A673 (cell line): ENCODE measurements around the gene MLNR. TPM values are rescaled to one million over a fixed set of nuclear protein-coding genes. Genes with fewer than 3 reads are reported as not detected.
A peak's percentile ranks its signal among the peaks of the same experiment; 100 is the strongest.

ENCODE experiments used
- Bru-seq: library from RNA; stranded (reverse); fragments of 400-500 nt; gene quantifications from one replicate; lab custom pipeline; 2021; lab: Mats Ljungman, UMichigan
- BruChase-seq, 2 experiments: library from RNA; stranded (reverse); fragments of 400-500 nt; gene quantifications; one replicate each; lab custom pipeline; 2021; lab: Mats Ljungman, UMichigan
- BruUV-seq: library from RNA; stranded (reverse); fragments of 400-500 nt; replicated peaks from 2 replicates; lab custom pipeline; 2021; lab: Mats Ljungman, UMichigan
- CTCF ChIA-PET: fragments of 300-600 bp; sonication (Branson Sonifier 250); formaldehyde crosslinking; loops from one replicate; lab custom pipeline; 2022; ENCODE audit warnings: antibody characterized with exemption; lab: Charles Lee
- POLR2A ChIA-PET: fragments of 300-600 bp; sonication (Branson Sonifier 250); formaldehyde crosslinking; loops from one replicate; lab custom pipeline; 2022; ENCODE audit warnings: antibody characterized with exemption; ENCODE audit not compliant: low non-redundant PET; lab: Charles Lee
- DNase-seq: peaks from one replicate; pipeline ENCODE4 v3.0.0-alpha.2; 2015; ENCODE audit warnings: low spot score
- H3K27ac ChIP-seq: fragments of 200-600 bp; sonication (generic); 2 replicates; pipeline ENCODE4 v1.5.1; 2016; ENCODE audit warnings: mixed run types, low read depth, mild to moderate bottlenecking, mixed read lengths, antibody characterized with exemption, low read length; ENCODE audit not compliant: poor library complexity, severe bottlenecking
- H3K27me3 ChIP-seq: fragments of 200-600 bp; sonication (generic); replicated peaks from 2 replicates; pipeline ENCODE4 v1.6.1; 2017; ENCODE audit warnings: mixed run types, low read depth, mild to moderate bottlenecking, mixed read lengths, antibody characterized with exemption, low read length; ENCODE audit not compliant: insufficient read depth, poor library complexity
- H3K36me3 ChIP-seq: fragments of 200-600 bp; sonication (generic); 2 replicates; pipeline ENCODE4 v1.6.1; 2016; ENCODE audit warnings: mixed run types, mild to moderate bottlenecking, mixed read lengths, antibody characterized with exemption, low read length; ENCODE audit not compliant: insufficient read depth, poor library complexity, severe bottlenecking
- H3K4me1 ChIP-seq: fragments of 200-600 bp; sonication (generic); 2 replicates; pipeline ENCODE4 v1.6.1; 2017; ENCODE audit warnings: mixed run types, mild to moderate bottlenecking, mixed read lengths, antibody characterized with exemption, low read length; ENCODE audit not compliant: insufficient read depth, poor library complexity, severe bottlenecking
- H3K4me3 ChIP-seq: fragments of 200-600 bp; sonication (generic); 2 replicates; pipeline ENCODE4 v1.5.1; 2016; ENCODE audit warnings: low read depth, mixed run types, mild to moderate bottlenecking, mixed read lengths, low read length; ENCODE audit not compliant: poor library complexity, severe bottlenecking
- H3K9me3 ChIP-seq: fragments of 200-600 bp; sonication (generic); 2 replicates; pipeline ENCODE4 v1.6.1; 2016; ENCODE audit warnings: mixed run types, low read depth, mild to moderate bottlenecking, mixed read lengths, antibody characterized with exemption, low read length; ENCODE audit not compliant: poor library complexity, severe bottlenecking
- CTCF ChIP-seq: fragments of 300-800, 200-600 bp; sonication (generic); conservative IDR thresholded peaks from 2 replicates; pipeline ENCODE4 v1.5.1; 2017; ENCODE audit warnings: low read depth, mild to moderate bottlenecking, antibody characterized with exemption, low read length, moderate library complexity, mixed read lengths
- EZH2 ChIP-seq: fragments of 200-600 bp; sonication (generic); IDR thresholded peaks from 2 replicates; pipeline ENCODE4 v1.6.1; 2017; ENCODE audit warnings: borderline replicate concordance, low read depth, mild to moderate bottlenecking, mixed read lengths, antibody characterized with exemption, low read length; ENCODE audit not compliant: poor library complexity, severe bottlenecking
- intact Hi-C: fragments of 100-400 bp; cut with micrococcal nuclease; formaldehyde crosslinking; loops from one replicate; pipeline ENCODE4 v1.10.0; 2022; ENCODE audit not compliant: unreplicated experiment
- long read RNA-seq: library from polyadenylated mRNA; stranded (forward); transcript quantifications from one replicate; pipeline ENCODE4 v2.0.0, GENCODE V29; 2022
- total RNA-seq: library from RNA; stranded (reverse); gene quantifications from 2 replicates; pipeline ENCODE4 v1.2.3, GENCODE V29; 2021

Gene MLNR
- total RNA-seq (not detected in 2 replicates), Bru-seq, nascent RNA (not detected), BruChase-seq, experiment 1, labeled RNA remaining after a 2-hour chase (not detected), BruChase-seq, experiment 2, labeled RNA remaining after a 6-hour chase (percentile 16 among the genes with signal in this experiment)
- long read RNA-seq: 0 reads

- Histone ChIP-seq H3K4me1 (peaks cover 2% of the 10 kb centered on the region), H3K4me3 (peak within 1 kb of the TSS; percentile 34), H3K9me3 (no peaks in the 10 kb centered on the region), H3K27me3 (peaks cover 54% of the 10 kb centered on the region), H3K36me3 (no peaks in the 10 kb centered on the region), H3K27ac (no peak within 1 kb of the TSS)
- no peak for TF ChIP-seq EZH2
- TF ChIP-seq CTCF: 0 out of 2 replicates have a peak, but pooled peaks have one; percentile 31
- DNase-seq: peak; percentile 56
- BruUV-seq: no TSS peak
- ChIA-PET POLR2A (no interaction called here), CTCF (no interaction called here)
- intact Hi-C loops: no loop called here
Measured at GRCh38 chr13:49220036-49220855, at the start of gene MLNR. Gene MLNR, plus strand, starts transcription at chr13:49220338. Its CDS starts 0 bp downstream, at chr13:49220338.

- Histone ChIP-seq H3K27ac (no peak overlapping the region), H3K4me3 (no peak overlapping the region), H3K27me3 (no peaks in the 10 kb centered on the region), H3K4me1 (no peaks in the 10 kb centered on the region), H3K9me3 (no peaks in the 10 kb centered on the region), H3K36me3 (peaks cover 6% of the 10 kb centered on the region)
- ChIA-PET CTCF (no interaction called here), POLR2A (no interaction called here)
- intact Hi-C loops: no loop called here
- BruUV-seq: no TSS peak
- TF ChIP-seq CTCF: no peak
- TF ChIP-seq EZH2: no peak
- no peak for DNase-seq
Measured at GRCh38 chr13:49171359-49171758, 48.8 kb upstream of the MLNR start.

GRCh38 chr13:49183672-49184325 is 36.3 kb upstream of the MLNR start:
- Histone ChIP-seq H3K4me3 (no peak overlapping the region), H3K27me3 (no peaks in the 10 kb centered on the region), H3K9me3 (no peaks in the 10 kb centered on the region), H3K36me3 (peaks cover 24% of the 10 kb centered on the region), H3K27ac (no peak overlapping the region), H3K4me1 (peaks cover 16% of the 10 kb centered on the region)
- BruUV-seq: no TSS peak
- TF ChIP-seq EZH2: no peak
- no peak for TF ChIP-seq CTCF
- CTCF ChIA-PET: no interaction called here
- intact Hi-C loops: no loop called here
- POLR2A ChIA-PET: no interaction called here
- no peak for DNase-seq
